Activated CD8-positive, alpha-beta memory T cell treated with anti-CD3 and anti-CD28 coated beads, Interleukin-2, amount 50 U/mL, for 48 hours (primary cell): ENCODE measurements around the gene GALNT14.
A peak's percentile ranks its signal among the peaks of the same experiment; 100 is the strongest.
"Not testable (repeated sequence)": the region's sequence is repeated elsewhere in the genome, so short reads cannot be mapped to it uniquely, and the experiment has no call there.

Experiments
- DNase-seq: peaks from one replicate; pipeline ENCODE4 v3.0.0-alpha.2; 2020

Gene GALNT14

GRCh38 chr2:31138037-31138962, at the start of gene GALNT14:
Gene GALNT14, minus strand, starts transcription at chr2:31138440. Its CDS starts 354 bp downstream, at chr2:31138086.
- peak; percentile 76 for DNase-seq

- no peak for DNase-seq
Measured at GRCh38 chr2:31187166-31187565, 48.9 kb upstream of the GALNT14 start.

GRCh38 chr2:31183973-31184372, 45.7 kb upstream of the GALNT14 start:
- DNase-seq, result not testable (repeated sequence)

- no peak for DNase-seq
Measured at GRCh38 chr2:31176742-31177141, 38.5 kb upstream of the GALNT14 start.

GRCh38 chr2:31171142-31171541, 32.9 kb upstream of the GALNT14 start:
- no peak for DNase-seq

- DNase-seq, result peak; percentile 63
Measured at GRCh38 chr2:31170071-31170698, 31.9 kb upstream of the GALNT14 start.

GRCh38 chr2:31168291-31168690, 30.1 kb upstream of the GALNT14 start:
- DNase-seq, result no peak

GRCh38 chr2:31166925-31167324, 28.7 kb upstream of the GALNT14 start:
- no peak for DNase-seq

- no peak for DNase-seq
Measured at GRCh38 chr2:31163011-31163539, 24.8 kb upstream of the GALNT14 start.

- no peak for DNase-seq
Measured at GRCh38 chr2:31161637-31162036, 23.4 kb upstream of the GALNT14 start.

- no peak for DNase-seq
Measured at GRCh38 chr2:31151501-31151900, 13.3 kb upstream of the GALNT14 start.

GRCh38 chr2:31150120-31150670, 12.0 kb upstream of the GALNT14 start:
- DNase-seq, result no peak

GRCh38 chr2:31148514-31148913, 10.3 kb upstream of the GALNT14 start:
- DNase-seq, result no peak

- no peak for DNase-seq
Measured at GRCh38 chr2:31147645-31148044, 9.4 kb upstream of the GALNT14 start.

- no peak for DNase-seq
Measured at GRCh38 chr2:31142110-31142509, 3.9 kb upstream of the GALNT14 start.

- DNase-seq, result no peak
Measured at GRCh38 chr2:31141443-31142085, 3.3 kb upstream of the GALNT14 start.

GRCh38 chr2:31140151-31140550, 1.9 kb upstream of the GALNT14 start:
- no peak for DNase-seq

- no peak for DNase-seq
Measured at GRCh38 chr2:31139671-31140070, 1.4 kb upstream of the GALNT14 start.

- DNase-seq, result no peak
Measured at GRCh38 chr2:31137211-31138036, 816 bp downstream of the GALNT14 start.

- no peak for DNase-seq
Measured at GRCh38 chr2:31136732-31137131, 1.5 kb downstream of the GALNT14 start.

- DNase-seq, result no peak
Measured at GRCh38 chr2:31136000-31136399, 2.2 kb downstream of the GALNT14 start.

GRCh38 chr2:31134480-31134879, 3.8 kb downstream of the GALNT14 start:
- no peak for DNase-seq
